Urinary bladder (tissue), 4 donors: ENCODE data around the gene CLPSL2. TPM values are rescaled to one million over a fixed set of nuclear protein-coding genes. Genes with fewer than 3 reads are reported as not detected.

ENCODE experiments used
- DNase-seq: peaks from one replicate; pipeline ENCODE4 v3.0.0-alpha.2; 2015; ENCODE audit errors: extremely low spot score
- H3K27ac ChIP-seq: one replicate; pipeline ENCODE4 v1.5.1; 2013; ENCODE audit warnings: low read depth, mild to moderate bottlenecking, moderate library complexity
- H3K36me3 ChIP-seq: one replicate; pipeline ENCODE4 v1.6.1; 2013; ENCODE audit warnings: mild to moderate bottlenecking, moderate library complexity; ENCODE audit not compliant: insufficient read depth
- H3K4me1 ChIP-seq: one replicate; pipeline ENCODE4 v1.6.1; 2013; ENCODE audit warnings: mild to moderate bottlenecking, moderate library complexity; ENCODE audit not compliant: insufficient read depth
- H3K4me3 ChIP-seq: one replicate; pipeline ENCODE4 v1.5.1; 2013; ENCODE audit warnings: low read depth, low read length
- WGBS: extraction: QIAGEN DNeasy Blood & Tissue Kit; methylation state at CpG from one replicate; pipeline ENCODE4 v1.1.7; 2013; 5-methylcytosine and 5-hydroxymethylcytosine counted together
- polyA plus RNA-seq: library from polyadenylated mRNA; stranded (reverse); fragments of 200-250 nt; gene quantifications from one replicate; pipeline ENCODE4 v1.2.3, GENCODE V29; 2013
- total RNA-seq: library from RNA; depleted of rRNA; stranded (reverse); fragments of >200 nt; gene quantifications from one replicate; pipeline ENCODE4 v1.2.3, GENCODE V29; 2014
- donor health status: healthy with polysubstance abuse.
- donor health status: healthy.

The CLPSL2 gene
- total and polyA plus RNA-seq, 2 donors, result not detected

- no peaks in the 10 kb centered on the region for H3K36me3 ChIP-seq
- 38% methylated on average over 3 of the region's 3 CpGs for WGBS
- no peaks in the 10 kb centered on the region for H3K4me1 ChIP-seq
- DNase-seq, result no peak
- H3K4me3 ChIP-seq, result no peak overlapping the region
- no peak overlapping the region for H3K27ac ChIP-seq
Observed at GRCh38 chr6:35808688-35809087, 32.3 kb downstream of the CLPSL2 start.

- H3K27ac ChIP-seq, result no peak overlapping the region
- 82% methylated on average over 5 of the region's 5 CpGs for WGBS
- no peak for DNase-seq
- no peaks in the 10 kb centered on the region for H3K36me3 ChIP-seq
- H3K4me3 ChIP-seq, result no peak overlapping the region
- no peaks in the 10 kb centered on the region for H3K4me1 ChIP-seq
Observed at GRCh38 chr6:35809809-35810208, 33.4 kb downstream of the CLPSL2 start.

GRCh38 chr6:35810971-35811698 lies 34.7 kb downstream of the CLPSL2 start:
- no peaks in the 10 kb centered on the region for H3K4me1 ChIP-seq
- 65% methylated on average over 14 of the region's 14 CpGs for WGBS
- no peak overlapping the region for H3K27ac ChIP-seq
- H3K4me3 ChIP-seq, result no peak overlapping the region
- H3K36me3 ChIP-seq, result no peaks in the 10 kb centered on the region
- DNase-seq, result no peak

GRCh38 chr6:35811699-35811995 lies 35.2 kb downstream of the CLPSL2 start:
- H3K36me3 ChIP-seq, result no peaks in the 10 kb centered on the region
- DNase-seq, result no peak
- H3K4me1 ChIP-seq, result no peaks in the 10 kb centered on the region
- no peak overlapping the region for H3K4me3 ChIP-seq
- 74% methylated on average over 6 of the region's 6 CpGs for WGBS
- no peak overlapping the region for H3K27ac ChIP-seq

- no peaks in the 10 kb centered on the region for H3K4me1 ChIP-seq
- no peaks in the 10 kb centered on the region for H3K36me3 ChIP-seq
- no peak overlapping the region for H3K27ac ChIP-seq
- H3K4me3 ChIP-seq, result no peak overlapping the region
- DNase-seq, result no peak
Observed at GRCh38 chr6:35817515-35817914, 41.1 kb downstream of the CLPSL2 start.

GRCh38 chr6:35823601-35824000 lies 47.2 kb downstream of the CLPSL2 start:
- Histone ChIP-seq H3K4me3 (no peak overlapping the region), H3K4me1 (no peaks in the 10 kb centered on the region), H3K27ac (no peak overlapping the region), H3K36me3 (no peaks in the 10 kb centered on the region)
- DNase-seq, result no peak
- WGBS, result 73% methylated on average over 2 of the region's 2 CpGs

GRCh38 chr6:35824552-35825192 lies 48.3 kb downstream of the CLPSL2 start:
- 81% methylated on average over 5 of the region's 5 CpGs for WGBS
- H3K27ac ChIP-seq, result no peak overlapping the region
- H3K4me3 ChIP-seq, result no peak overlapping the region
- no peaks in the 10 kb centered on the region for H3K4me1 ChIP-seq
- no peaks in the 10 kb centered on the region for H3K36me3 ChIP-seq
- no peak for DNase-seq

Other genes starting within 250 kb of the CLPSL2 start
- gene FKBP5, start 87.7 kb upstream of the CLPSL2 start, total RNA-seq, result 5.6 TPM
- gene FKBP5, start 87.7 kb upstream of the CLPSL2 start, polyA plus RNA-seq, result 236 TPM
- gene ARMC12, start 39.6 kb upstream of the CLPSL2 start, total RNA-seq, result not detected
- gene ARMC12, start 39.6 kb upstream of the CLPSL2 start, polyA plus RNA-seq, result 0.56 TPM
- gene CLPSL1, start 4.4 kb downstream of the CLPSL2 start, total RNA-seq, result not detected
- not detected for gene CLPSL1, start 4.4 kb downstream of the CLPSL2 start, polyA plus RNA-seq
- gene CLPS, start 20.7 kb downstream of the CLPSL2 start, total RNA-seq, result not detected
- 0.91 TPM for gene CLPS, start 20.7 kb downstream of the CLPSL2 start, polyA plus RNA-seq
- not detected for gene LHFPL5, start 28.8 kb downstream of the CLPSL2 start, total RNA-seq
- not detected for gene LHFPL5, start 28.8 kb downstream of the CLPSL2 start, polyA plus RNA-seq
- 57.8 TPM for gene SRPK1, start 144.5 kb downstream of the CLPSL2 start, total RNA-seq
- 14.8 TPM for gene SRPK1, start 144.5 kb downstream of the CLPSL2 start, polyA plus RNA-seq
- gene SLC26A8, start 248.0 kb downstream of the CLPSL2 start, total RNA-seq, result 0.11 TPM
- 0.09 TPM for gene SLC26A8, start 248.0 kb downstream of the CLPSL2 start, polyA plus RNA-seq